A549 (cell line): ENCODE results near the gene SLC16A2. TPM values are rescaled to one million over a fixed set of nuclear protein-coding genes. Genes with fewer than 3 reads are reported as not detected.

Experiments
- ATAC-seq, 2 experiments: fragments of 200-7000 bp in 1 of 2; fragments of >200 bp in 1 of 2; cut with Nextera tagmentation in 1 of 2; cut with Tn5 transposase in 1 of 2; 3 replicates each; pipeline versions ENCODE4 v1.8.0 to v1.9.1; 2018 to 2020; ENCODE audit warnings: mild to moderate bottlenecking in 1 of 2, moderate library complexity in 1 of 2
- CTCF ChIA-PET: fragments of 300-600 bp; sonication (Branson Sonifier 250); formaldehyde crosslinking; extraction: SDS; loops from one replicate; lab custom pipeline; 2021; ENCODE audit warnings: antibody characterized with exemption, inconsistent platforms; lab: Yijun Ruan, JAX
- POLR2A ChIA-PET: fragments of 350-600 bp; formaldehyde crosslinking; extraction: SDS; loops from one replicate; lab custom pipeline; 2021; ENCODE audit warnings: antibody characterized with exemption, inconsistent platforms; lab: Yijun Ruan, JAX
- DNase-seq, 2 experiments: peaks; one replicate each; pipeline versions ENCODE4 v3.0.0 to v3.0.0-alpha.2; 2011 to 2016; ENCODE audit warnings: low read depth in 1 of 2, low spot score in 1 of 2
- FAIRE-seq: peaks from 2 replicates; lab custom pipeline; 2011; peaks lifted over from hg19 to GRCh38; lab: Jason Lieb, UNC
- H3K27ac ChIP-seq, 2 experiments: fragments of >200 bp; sonication (Bioruptor Twin); formaldehyde crosslinking; 3 replicates each; pipeline ENCODE4 v1.5.1; 2016 to 2017
- H3K4me1 ChIP-seq: fragments of >200 bp; sonication (Bioruptor Twin); formaldehyde crosslinking; 3 replicates; pipeline ENCODE4 v1.6.1; 2016
- H3K4me2 ChIP-seq: fragments of >200 bp; sonication (Bioruptor Twin); formaldehyde crosslinking; 3 replicates; pipeline ENCODE4 v1.6.1; 2016
- H3K4me3 ChIP-seq: fragments of >200 bp; sonication (Bioruptor Twin); formaldehyde crosslinking; 3 replicates; pipeline ENCODE4 v1.5.1; 2016
- H3K9me3 ChIP-seq: fragments of >200 bp; sonication (Bioruptor Twin); formaldehyde crosslinking; 3 replicates; pipeline ENCODE4 v1.6.1; 2016
- ATOH8 ChIP-seq: fragments of 250-450 bp; sonication (Bioruptor Pico); IDR thresholded peaks from 2 replicates; pipeline ENCODE4 v1.5.0; 2020; ENCODE audit warnings: low read depth, mild to moderate bottlenecking, moderate library complexity
- CBX2 ChIP-seq: fragments of 200-600 bp; sonication (generic); IDR thresholded peaks from 2 replicates; pipeline ENCODE4 v1.6.1; 2016; ENCODE audit warnings: low read depth, mild to moderate bottlenecking, borderline replicate concordance
- EHMT2 ChIP-seq: fragments of 200-600 bp; sonication (generic); IDR thresholded peaks from 2 replicates; pipeline ENCODE4 v1.6.1; 2016; ENCODE audit warnings: antibody characterized with exemption, low read depth, mild to moderate bottlenecking, moderate library complexity
- FOSB ChIP-seq: fragments of 250-450 bp; sonication (Bioruptor Pico); IDR thresholded peaks from 2 replicates; pipeline ENCODE4 v1.5.0; 2020; ENCODE audit warnings: mild to moderate bottlenecking, moderate library complexity
- GATA3 ChIP-seq: IDR thresholded peaks from 2 replicates; pipeline ENCODE4 v1.6.1; 2012; ENCODE audit warnings: borderline replicate concordance
- HEYL ChIP-seq: fragments of 250-450 bp; sonication (Bioruptor Pico); IDR thresholded peaks from 2 replicates; pipeline ENCODE4 v1.8.0; 2021; ENCODE audit warnings: mild to moderate bottlenecking, moderate library complexity
- HOXB5 ChIP-seq: fragments of 250-450 bp; sonication (Bioruptor Pico); IDR thresholded peaks from 2 replicates; pipeline ENCODE4 v1.5.0; 2020; ENCODE audit warnings: mild to moderate bottlenecking, moderate library complexity
- JUN ChIP-seq, 2 experiments: fragments of >200 bp; sonication (Bioruptor Twin); formaldehyde crosslinking; IDR thresholded peaks; 2 replicates in 1 of 2; 3 replicates in 1 of 2; pipeline ENCODE4 v1.6.1; 2016 to 2017
- JUNB ChIP-seq: fragments of >200 bp; sonication (Bioruptor Twin); formaldehyde crosslinking; IDR thresholded peaks from 2 replicates; pipeline ENCODE4 v1.6.1; 2016
- KDM5A ChIP-seq: fragments of 200-600 bp; sonication (generic); IDR thresholded peaks from 2 replicates; pipeline ENCODE4 v1.6.1; 2016; ENCODE audit warnings: antibody characterized with exemption, mild to moderate bottlenecking
- NPAS2 ChIP-seq: fragments of 250-450 bp; sonication (Bioruptor Pico); IDR thresholded peaks from 2 replicates; pipeline ENCODE4 v1.8.0; 2022; ENCODE audit warnings: mild to moderate bottlenecking, moderate library complexity, borderline replicate concordance
- NR3C1 ChIP-seq: fragments of >200 bp; sonication (Bioruptor Twin); formaldehyde crosslinking; IDR thresholded peaks from 3 replicates; pipeline ENCODE4 v1.6.1; 2017
- PHF8 ChIP-seq: fragments of 200-600 bp; sonication (generic); IDR thresholded peaks from 2 replicates; pipeline ENCODE4 v1.6.1; 2016; ENCODE audit warnings: low read depth, mild to moderate bottlenecking, antibody characterized with exemption, moderate library complexity, borderline replicate concordance
- POLR2AphosphoS2 ChIP-seq: conservative IDR thresholded peaks from 2 replicates; pipeline ENCODE4 v1.6.1; 2012; ENCODE audit warnings: low read length, improper control_type of control experiment, inconsistent platforms
- RAD21 ChIP-seq, 2 experiments: fragments of >200 bp in 1 of 2; sonication (Bioruptor Twin) in 1 of 2; formaldehyde crosslinking in 1 of 2; IDR thresholded peaks in 1 of 2; conservative IDR thresholded peaks in 1 of 2; 2 replicates in 1 of 2; 3 replicates in 1 of 2; pipeline ENCODE4 v1.6.1; 2012 to 2018; ENCODE audit warnings: inconsistent platforms in 1 of 2
- RFX5 ChIP-seq: fragments of 450-650 bp; IDR thresholded peaks from 2 replicates; pipeline ENCODE4 v1.7.1; 2014; ENCODE audit warnings: antibody characterized with exemption, mild to moderate bottlenecking, moderate library complexity
- RNF2 ChIP-seq: fragments of 200-600 bp; sonication (generic); IDR thresholded peaks from 2 replicates; pipeline ENCODE4 v1.6.1; 2016; ENCODE audit warnings: low read depth, mild to moderate bottlenecking, antibody characterized with exemption, moderate library complexity, borderline replicate concordance
- USF2 ChIP-seq: fragments of 450-650 bp; IDR thresholded peaks from 2 replicates; pipeline ENCODE4 v1.6.1; 2014; ENCODE audit warnings: antibody characterized with exemption
- ZC3H11A ChIP-seq: fragments of 450-650 bp; IDR thresholded peaks from 2 replicates; pipeline ENCODE4 v1.6.1; 2014; ENCODE audit warnings: antibody characterized with exemption, mild to moderate bottlenecking
- WGBS: methylation state at CpG from one replicate; pipeline ENCODE4 v1.1.6; 2017; ENCODE audit errors: missing lambda C conversion rate; 5-methylcytosine and 5-hydroxymethylcytosine counted together
- polyA plus RNA-seq, 4 experiments: library from polyadenylated mRNA; depleted of rRNA in 3 of 4; stranded (reverse); fragments of >200 nt; fragmentation: RNase III in 1 of 4; extraction: RNeasy Plus Mini Kit Qiagen cat#74134 plus additional on column Dnase treatment in 1 of 4; gene quantifications; 2 replicates in 3 of 4; 3 replicates in 1 of 4; pipeline ENCODE4 v1.2.3, GENCODE V29; 2011 to 2017
- TF ChIP-seq, protein P1 (sequence below): IDR thresholded peaks from 2 replicates; pipeline ENCODE4 v1.6.1; 2012
- TF ChIP-seq, protein P2 (sequence below): fragments of 200-600 bp; sonication (generic); IDR thresholded peaks from 2 replicates; pipeline ENCODE4 v1.6.1; 2016; ENCODE audit warnings: antibody characterized with exemption, mild to moderate bottlenecking, moderate library complexity
- TF ChIP-seq, protein P3 (sequence below): fragments of >200 bp; sonication (Bioruptor Twin); formaldehyde crosslinking; IDR thresholded peaks from 3 replicates; pipeline ENCODE4 v1.5.1; 2016

SLC16A2 gene
- polyA plus RNA-seq, 2 of the 4 experiments (the other 2 are of a cell fraction): 9.7 to 19.2 TPM

DNA sequence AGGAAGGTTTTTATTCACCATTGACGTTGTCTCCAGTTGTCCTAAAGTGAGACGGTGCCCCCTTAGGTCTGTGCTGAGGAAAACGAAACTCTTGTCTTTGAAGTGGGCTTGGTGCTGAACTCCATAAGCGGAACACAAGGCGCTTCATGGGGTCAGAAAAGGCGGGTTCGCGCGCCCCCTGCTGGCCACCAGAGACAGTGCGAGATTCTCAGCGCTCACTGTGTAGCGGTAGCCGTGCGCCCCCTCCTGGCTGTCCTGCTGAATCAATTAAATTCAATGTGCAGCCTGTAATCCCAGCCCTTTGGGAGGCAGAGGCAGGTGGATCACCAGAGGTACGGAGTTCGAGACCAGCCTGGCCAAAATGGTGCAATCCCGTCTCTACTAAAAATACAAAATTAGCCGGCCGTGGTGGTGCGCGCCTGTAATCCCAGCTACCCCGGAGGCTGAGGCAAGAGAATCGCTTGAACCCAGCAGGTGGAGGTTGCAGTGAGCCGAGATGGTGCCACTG is 129.1 kb downstream of the SLC16A2 start (continued):
- TF ChIP-seq, protein P1, sequence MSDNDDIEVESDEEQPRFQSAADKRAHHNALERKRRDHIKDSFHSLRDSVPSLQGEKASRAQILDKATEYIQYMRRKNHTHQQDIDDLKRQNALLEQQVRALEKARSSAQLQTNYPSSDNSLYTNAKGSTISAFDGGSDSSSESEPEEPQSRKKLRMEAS: peak; percentile 61; the same call in 1 of the 2 replicates
- TF ChIP-seq KDM5A (no peak), HEYL (no peak), JUN (IDR thresholded peaks at IDR 0.05) (no peak), ATOH8 (CRISPR knock-in tag) (no peak)
- TF ChIP-seq, protein P2, sequence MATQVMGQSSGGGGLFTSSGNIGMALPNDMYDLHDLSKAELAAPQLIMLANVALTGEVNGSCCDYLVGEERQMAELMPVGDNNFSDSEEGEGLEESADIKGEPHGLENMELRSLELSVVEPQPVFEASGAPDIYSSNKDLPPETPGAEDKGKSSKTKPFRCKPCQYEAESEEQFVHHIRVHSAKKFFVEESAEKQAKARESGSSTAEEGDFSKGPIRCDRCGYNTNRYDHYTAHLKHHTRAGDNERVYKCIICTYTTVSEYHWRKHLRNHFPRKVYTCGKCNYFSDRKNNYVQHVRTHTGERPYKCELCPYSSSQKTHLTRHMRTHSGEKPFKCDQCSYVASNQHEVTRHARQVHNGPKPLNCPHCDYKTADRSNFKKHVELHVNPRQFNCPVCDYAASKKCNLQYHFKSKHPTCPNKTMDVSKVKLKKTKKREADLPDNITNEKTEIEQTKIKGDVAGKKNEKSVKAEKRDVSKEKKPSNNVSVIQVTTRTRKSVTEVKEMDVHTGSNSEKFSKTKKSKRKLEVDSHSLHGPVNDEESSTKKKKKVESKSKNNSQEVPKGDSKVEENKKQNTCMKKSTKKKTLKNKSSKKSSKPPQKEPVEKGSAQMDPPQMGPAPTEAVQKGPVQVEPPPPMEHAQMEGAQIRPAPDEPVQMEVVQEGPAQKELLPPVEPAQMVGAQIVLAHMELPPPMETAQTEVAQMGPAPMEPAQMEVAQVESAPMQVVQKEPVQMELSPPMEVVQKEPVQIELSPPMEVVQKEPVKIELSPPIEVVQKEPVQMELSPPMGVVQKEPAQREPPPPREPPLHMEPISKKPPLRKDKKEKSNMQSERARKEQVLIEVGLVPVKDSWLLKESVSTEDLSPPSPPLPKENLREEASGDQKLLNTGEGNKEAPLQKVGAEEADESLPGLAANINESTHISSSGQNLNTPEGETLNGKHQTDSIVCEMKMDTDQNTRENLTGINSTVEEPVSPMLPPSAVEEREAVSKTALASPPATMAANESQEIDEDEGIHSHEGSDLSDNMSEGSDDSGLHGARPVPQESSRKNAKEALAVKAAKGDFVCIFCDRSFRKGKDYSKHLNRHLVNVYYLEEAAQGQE: no peak

GRCh38 chrX:74551934-74552333 is 130.6 kb downstream of the SLC16A2 start:
- no peak for ATAC-seq
- Histone ChIP-seq H3K4me3 (no peak overlapping the region), H3K4me2 (no peak overlapping the region), H3K27ac (no peak overlapping the region), H3K9me3 (no peaks in the 10 kb centered on the region), H3K4me1 (no peaks in the 10 kb centered on the region)
- TF ChIP-seq NR3C1 (no peak), RFX5 (no peak), GATA3 (no peak), ZC3H11A (no peak), RAD21 (conservative IDR thresholded peaks at IDR 0.05 in 1 of 2, IDR thresholded peaks at IDR 0.05 in 1 of 2) (no peak), POLR2AphosphoS2 (no peak), CBX2 (no peak)
- WGBS: 7% methylated on average over 2 of the region's 2 CpGs
- DNase-seq: no peak
- FAIRE-seq: no peak
- CTCF ChIA-PET: interaction anchor here (2.0 to 3.0 kb wide), 2 partner anchors 12 to 170 kb away, joined by 5 to 32 read pairs; no protein-coding TSS in a partner anchor
- POLR2A ChIA-PET: no interaction called here

DNA sequence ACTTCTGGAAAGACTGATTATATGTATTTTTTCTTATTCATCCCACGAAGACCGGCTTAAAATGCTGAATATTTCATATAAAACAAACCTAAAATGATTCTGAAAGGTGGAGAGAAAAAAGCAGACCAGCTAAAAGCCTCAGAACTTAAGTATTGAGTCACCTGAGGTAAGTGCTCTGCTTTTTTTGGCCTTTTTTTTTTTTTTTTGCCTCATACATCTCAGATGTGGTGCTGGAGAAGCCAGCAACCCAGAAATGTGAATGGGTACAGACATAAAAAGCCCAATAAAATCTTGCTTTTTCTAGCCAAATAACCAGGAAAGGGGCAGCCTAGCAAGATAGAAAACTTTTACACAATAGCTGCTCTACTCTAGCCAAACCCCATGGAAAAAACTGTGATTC is 136.1 kb downstream of the SLC16A2 start:
- 56% methylated on average over 2 of the region's 2 CpGs for WGBS
- POLR2A ChIA-PET: interaction anchor here (0.6 kb wide), 1 partner anchor 178 kb away, joined by 3 read pairs; no protein-coding TSS in a partner anchor

More for the DNA sequence above, 136.1 kb downstream of the SLC16A2 start:
- CTCF ChIA-PET: interaction anchor here (0.6 to 0.7 kb wide), 2 partner anchors 19 to 38 kb away, joined by 3 to 4 read pairs; no protein-coding TSS in a partner anchor
- ATAC-seq (no peak), DNase-seq (no peak), FAIRE-seq (no peak)
- H3K9me3 ChIP-seq: no peaks in the 10 kb centered on the region
- TF ChIP-seq FOSB (CRISPR knock-in tag) (no peak), PHF8 (no peak), USF2 (no peak), RAD21 (conservative IDR thresholded peaks at IDR 0.05 in 1 of 2, IDR thresholded peaks at IDR 0.05 in 1 of 2) (no peak), JUNB (no peak), HOXB5 (CRISPR knock-in tag) (no peak), RNF2 (no peak), EHMT2 (no peak), NPAS2 (CRISPR knock-in tag) (no peak)
- TF ChIP-seq, protein P3, sequence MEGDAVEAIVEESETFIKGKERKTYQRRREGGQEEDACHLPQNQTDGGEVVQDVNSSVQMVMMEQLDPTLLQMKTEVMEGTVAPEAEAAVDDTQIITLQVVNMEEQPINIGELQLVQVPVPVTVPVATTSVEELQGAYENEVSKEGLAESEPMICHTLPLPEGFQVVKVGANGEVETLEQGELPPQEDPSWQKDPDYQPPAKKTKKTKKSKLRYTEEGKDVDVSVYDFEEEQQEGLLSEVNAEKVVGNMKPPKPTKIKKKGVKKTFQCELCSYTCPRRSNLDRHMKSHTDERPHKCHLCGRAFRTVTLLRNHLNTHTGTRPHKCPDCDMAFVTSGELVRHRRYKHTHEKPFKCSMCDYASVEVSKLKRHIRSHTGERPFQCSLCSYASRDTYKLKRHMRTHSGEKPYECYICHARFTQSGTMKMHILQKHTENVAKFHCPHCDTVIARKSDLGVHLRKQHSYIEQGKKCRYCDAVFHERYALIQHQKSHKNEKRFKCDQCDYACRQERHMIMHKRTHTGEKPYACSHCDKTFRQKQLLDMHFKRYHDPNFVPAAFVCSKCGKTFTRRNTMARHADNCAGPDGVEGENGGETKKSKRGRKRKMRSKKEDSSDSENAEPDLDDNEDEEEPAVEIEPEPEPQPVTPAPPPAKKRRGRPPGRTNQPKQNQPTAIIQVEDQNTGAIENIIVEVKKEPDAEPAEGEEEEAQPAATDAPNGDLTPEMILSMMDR: no peak
- no peaks in the 10 kb centered on the region for H3K4me1 ChIP-seq
- no peak overlapping the region for H3K27ac ChIP-seq
- H3K4me3 ChIP-seq: no peak overlapping the region
- H3K4me2 ChIP-seq: no peak overlapping the region
